HepG2 (cell line): ENCODE data around the gene PRR23E. TPM values are rescaled to one million over a fixed set of nuclear protein-coding genes. Genes with fewer than 3 reads are reported as not detected.

ENCODE experiments used
- ATAC-seq: fragments of 200-7000 bp; cut with Tn5 transposase; 3 replicates; pipeline ENCODE4 v1.9.1; 2020; ENCODE audit warnings: mild to moderate bottlenecking, moderate library complexity
- BruUV-seq: library from RNA; stranded (reverse); fragments of 400-500 nt; replicated peaks from 2 replicates; lab custom pipeline; 2021; lab: Mats Ljungman, UMichigan
- CTCF ChIA-PET: fragments of 300-600 bp; formaldehyde crosslinking; extraction: SDS; loops from one replicate; lab custom pipeline; 2021; ENCODE audit warnings: low total read pairs, inconsistent platforms, low intra/inter-chr PET ratio; lab: Yijun Ruan, JAX
- POLR2A ChIA-PET: fragments of 350-600 bp; sonication (Branson Sonifier 250); formaldehyde crosslinking; loops from one replicate; lab custom pipeline; 2020; ENCODE audit warnings: antibody characterized with exemption, inconsistent platforms; lab: Yijun Ruan, JAX
- DNase-seq: peaks from one replicate; pipeline ENCODE4 v3.0.0-alpha.2; 2015; ENCODE audit warnings: low spot score
- FAIRE-seq: peaks from 3 replicates; lab custom pipeline; 2011; peaks lifted over from hg19 to GRCh38; lab: Jason Lieb, UNC
- H2AFZ ChIP-seq: one replicate; pipeline ENCODE4 v1.6.1; 2011; ENCODE audit warnings: low read length, inconsistent platforms
- H3K27ac ChIP-seq: fragments of 300-600 bp; 3 replicates; pipeline ENCODE4 v1.8.0; 2011; ENCODE audit warnings: mixed run types, mild to moderate bottlenecking, mixed read lengths, low read length, inconsistent platforms; ENCODE audit not compliant: insufficient read depth; ENCODE audit errors: extremely low read length
- H3K27me3 ChIP-seq, 2 experiments: fragments of 200-600 bp in 1 of 2; 2 replicates in 1 of 2; 3 replicates in 1 of 2; pipeline versions ENCODE4 v1.6.0 to v1.8.0; 2011; ENCODE audit warnings: low read length in 2 of 2, mild to moderate bottlenecking in 2 of 2, moderate library complexity in 2 of 2, inconsistent platforms in 1 of 2; ENCODE audit not compliant: insufficient read depth in 2 of 2, control insufficient read depth in 1 of 2
- H3K36me3 ChIP-seq, 2 experiments: fragments of 200-600 bp in 1 of 2; replicated peaks in 1 of 2; 2 replicates in 1 of 2; 3 replicates in 1 of 2; pipeline versions ENCODE4 v1.5.1 to v1.8.0; 2011; ENCODE audit warnings: low read length in 2 of 2, inconsistent platforms in 1 of 2; ENCODE audit not compliant: insufficient read depth in 2 of 2, control insufficient read depth in 1 of 2
- H3K4me1 ChIP-seq: 2 replicates; pipeline ENCODE4 v1.5.1; 2012; ENCODE audit warnings: low read length, inconsistent platforms; ENCODE audit not compliant: insufficient read depth
- H3K4me2 ChIP-seq: 2 replicates; pipeline ENCODE4 v1.6.0; 2011; ENCODE audit warnings: low read depth, low read length, inconsistent platforms
- H3K4me3 ChIP-seq, 3 experiments: fragments of 200-600 bp in 1 of 3; sonication (generic), shearing (Covaris generic) in 1 of 3; replicated peaks in 1 of 3; 2 replicates each; pipeline ENCODE4 v1.5.1; 2011 to 2016; ENCODE audit warnings: low read length in 3 of 3, inconsistent platforms in 2 of 3, low read depth in 2 of 3, mild to moderate bottlenecking in 2 of 3, control low read depth in 1 of 3, mixed read lengths in 1 of 3; ENCODE audit not compliant: insufficient read depth in 1 of 3
- H3K79me2 ChIP-seq: one replicate; pipeline ENCODE4 v1.6.1; 2011; ENCODE audit warnings: low read length, inconsistent platforms; ENCODE audit not compliant: insufficient read depth
- H3K9ac ChIP-seq: 2 replicates; pipeline ENCODE4 v1.6.0; 2011; ENCODE audit warnings: mild to moderate bottlenecking, low read depth, low read length, inconsistent platforms; ENCODE audit not compliant: insufficient read depth
- H3K9me3 ChIP-seq: 2 replicates; pipeline ENCODE4 v1.5.1; 2012; ENCODE audit warnings: mild to moderate bottlenecking, low read length
- H4K20me1 ChIP-seq: 2 replicates; pipeline ENCODE4 v1.6.0; 2011; ENCODE audit warnings: inconsistent platforms, mild to moderate bottlenecking, low read length, moderate library complexity; ENCODE audit not compliant: insufficient read depth
- SNAPC4 ChIP-seq: sonication (generic); formaldehyde crosslinking; IDR thresholded peaks from 2 replicates; pipeline ENCODE4 v1.4.0; 2020; ENCODE audit warnings: mild to moderate bottlenecking, missing genetic modification reagents
- ZFP41 ChIP-seq: sonication (generic); formaldehyde crosslinking; IDR thresholded peaks from 2 replicates; pipeline ENCODE4 v1.4.0; 2020; ENCODE audit warnings: mild to moderate bottlenecking, missing genetic modification reagents, borderline replicate concordance
- ZFP82 ChIP-seq: sonication (generic); formaldehyde crosslinking; IDR thresholded peaks from 2 replicates; pipeline ENCODE4 v1.5.1; 2020; ENCODE audit warnings: mild to moderate bottlenecking, missing genetic modification reagents, borderline replicate concordance
- ZNF329 ChIP-seq: sonication (generic); formaldehyde crosslinking; IDR thresholded peaks from 2 replicates; pipeline ENCODE4 v1.9.0; 2021; ENCODE audit warnings: low read depth, mild to moderate bottlenecking, missing genetic modification reagents
- WGBS: methylation state at CpG from one replicate; pipeline ENCODE4 v1.1.6; 2017; ENCODE audit warnings: low lambda C conversion rate; 5-methylcytosine and 5-hydroxymethylcytosine counted together
- in situ Hi-C: cut with HindIII; loops from 2 replicates; pipeline ENCODE4 v1.10.0; 2017; ENCODE audit warnings: low pct_unique_long_range_greater_than_20kb; ENCODE audit not compliant: extremely low pct_ligation_motif_present
- intact Hi-C: fragments of 100-400 bp; cut with micrococcal nuclease; formaldehyde crosslinking; loops from one replicate; pipeline ENCODE4 v1.10.0; 2022; ENCODE audit not compliant: unreplicated experiment
- polyA plus RNA-seq, 8 experiments: library from polyadenylated mRNA; depleted of rRNA in 3 of 8; stranded (reverse) in 7 of 8; unstranded in 1 of 8; fragments of >200 nt; fragmentation: Illumina TruSeq in 4 of 8; extraction: Trizol in 4 of 8; gene quantifications; 2 replicates each; pipeline versions ENCODE4 v1.2.1 to v1.2.3, GENCODE V29; 2011 to 2016; ENCODE audit warnings: low read depth in 4 of 8, missing spikeins in 1 of 8, mixed read lengths in 1 of 8; ENCODE audit not compliant: insufficient read depth in 1 of 8
- total RNA-seq, 5 experiments: library from RNA; depleted of rRNA; stranded (reverse); fragments of >200 nt; fragmentation: Illumina TruSeq; extraction: Trizol; gene quantifications; 2 replicates each; pipeline ENCODE4 v1.2.3, GENCODE V29; 2016; ENCODE audit warnings: low read depth in 1 of 5

The PRR23E gene
- total and polyA plus RNA-seq, 2 of the 13 experiments (the other 11 are each of a cell fraction or from before 2014, with no cell fraction given) = not detected

GRCh38 chr3:127150513-127151250 is 42.2 kb upstream of the PRR23E start:
- H3K4me3 ChIP-seq = no peak overlapping the region
- H3K9ac ChIP-seq = no peak overlapping the region
- no peak overlapping the region for H3K27ac ChIP-seq
- DNase-seq (no peak), FAIRE-seq (no peak), ATAC-seq (no peak)
- H2AFZ ChIP-seq = no peak overlapping the region
- ChIA-PET CTCF (no interaction called here), POLR2A (no interaction called here)
- in situ Hi-C loops = no loop called here
- H3K9me3 ChIP-seq = no peaks in the 10 kb centered on the region
- WGBS = 22% methylated on average over 12 of the region's 15 CpGs
- H4K20me1 ChIP-seq = no peaks in the 10 kb centered on the region
- no peak overlapping the region for H3K4me2 ChIP-seq
- H3K4me1 ChIP-seq = no peaks in the 10 kb centered on the region
- intact Hi-C loops = no loop called here
- TF ChIP-seq SNAPC4 (CRISPR knock-in tag) (no peak), ZFP41 (CRISPR knock-in tag) (no peak), ZFP82 (CRISPR knock-in tag) (no peak), ZNF329 (no peak)
- peaks cover 3 to 18% of the 10 kb centered on the region in 2 experiments; a peak in 4 of 5 replicates for H3K27me3 ChIP-seq
- H3K36me3 ChIP-seq = no peaks in the 10 kb centered on the region
- no peaks in the 10 kb centered on the region for H3K79me2 ChIP-seq
- BruUV-seq = no TSS peak
